HG02588 (cell line): Measurements from ENCODE around the gene BCAS3.

ENCODE experiments used
- ATAC-seq: cut with Tn5 transposase; IDR thresholded peaks from one replicate; pipeline ENCODE4 v1.9.1; 2021; ENCODE audit warnings: mild to moderate bottlenecking, moderate library complexity; ENCODE audit not compliant: unreplicated experiment

Gene BCAS3

DNA sequence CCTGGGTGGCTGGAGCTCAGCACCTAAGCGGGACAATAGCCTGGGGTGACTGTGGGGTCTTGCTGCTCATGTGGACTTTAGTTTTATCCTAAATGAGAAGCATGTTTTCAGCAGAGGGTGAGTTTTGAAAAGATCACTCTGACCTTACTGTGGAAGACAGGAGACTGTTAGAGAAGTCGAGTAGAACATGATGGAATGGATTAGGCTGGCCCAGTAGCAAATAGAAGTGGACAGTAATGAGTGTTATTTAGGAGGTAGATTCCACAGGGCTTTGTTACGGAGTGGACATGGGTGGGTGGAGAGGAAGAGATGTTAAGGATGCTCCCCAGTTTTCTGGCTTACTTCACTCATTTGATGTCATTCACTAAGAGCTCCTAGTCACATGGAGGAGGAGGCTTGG lies 648.7 kb downstream of the BCAS3 start:
- ATAC-seq = no peak

DNA sequence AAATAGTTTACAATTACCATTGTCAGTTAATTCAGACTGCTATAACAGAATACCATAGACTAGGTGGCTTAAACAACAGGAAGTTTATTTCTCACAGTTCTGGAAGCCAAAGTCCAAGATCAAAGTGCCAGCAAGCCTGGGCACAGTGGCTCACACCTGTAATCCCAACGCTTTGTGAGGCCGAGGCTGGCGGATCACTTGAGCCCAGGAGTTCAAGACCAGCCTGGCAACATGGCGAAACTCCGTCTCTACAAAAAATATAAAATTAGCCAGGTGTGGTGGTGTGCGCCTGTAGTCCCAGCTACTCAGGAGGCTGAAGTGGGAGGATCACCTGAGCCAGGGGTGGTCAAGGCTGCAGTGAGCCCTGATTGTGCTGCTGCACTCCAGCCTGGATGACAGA lies 650.7 kb downstream of the BCAS3 start:
- no peak for ATAC-seq

DNA sequence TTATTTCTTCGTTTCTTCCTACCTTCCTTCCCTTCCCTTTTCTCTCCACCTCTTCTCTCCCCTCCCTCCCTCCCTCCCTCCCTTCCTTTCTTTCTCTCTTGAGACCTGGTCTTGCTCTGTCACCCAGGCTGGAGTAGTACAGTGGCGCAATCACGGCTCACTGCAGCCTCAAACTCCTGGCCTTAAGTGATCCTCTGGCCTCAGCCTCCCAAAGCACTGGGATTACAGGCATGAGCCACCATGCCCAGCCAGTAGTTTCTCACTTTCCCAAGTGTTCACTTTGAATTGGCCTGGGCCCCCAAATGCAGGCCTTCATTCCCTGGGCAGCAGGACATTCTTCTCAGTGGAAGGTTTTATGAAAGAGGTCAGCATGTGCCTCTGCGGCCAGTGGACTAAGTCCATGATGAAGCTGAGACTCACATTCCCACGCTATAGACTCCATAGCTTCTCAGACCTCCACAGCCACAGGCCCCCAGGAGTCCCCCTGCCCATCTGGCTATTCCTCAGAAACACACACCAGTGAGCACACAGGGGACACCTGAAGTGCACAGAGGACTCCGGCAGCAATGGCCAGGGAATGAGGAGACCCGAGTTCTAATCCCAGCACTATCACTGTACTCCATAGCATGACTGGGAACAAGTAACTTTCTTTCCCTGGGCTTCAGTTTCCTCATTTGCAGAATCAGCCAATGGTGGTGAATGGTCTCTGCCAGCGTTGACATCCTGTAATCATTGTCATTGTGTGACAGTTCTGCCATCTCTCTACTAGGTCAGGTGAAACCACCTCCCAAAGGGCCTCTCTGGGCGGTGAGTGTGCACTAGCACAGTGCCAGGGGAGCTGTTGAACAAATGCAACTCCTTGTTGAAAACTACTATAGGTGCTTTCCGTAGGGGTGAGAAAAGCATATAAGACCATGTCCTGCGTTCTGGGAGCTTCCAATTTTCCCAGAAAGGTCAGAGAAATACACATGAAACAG lies 652.8 kb downstream of the BCAS3 start:
- no peak for ATAC-seq

DNA sequence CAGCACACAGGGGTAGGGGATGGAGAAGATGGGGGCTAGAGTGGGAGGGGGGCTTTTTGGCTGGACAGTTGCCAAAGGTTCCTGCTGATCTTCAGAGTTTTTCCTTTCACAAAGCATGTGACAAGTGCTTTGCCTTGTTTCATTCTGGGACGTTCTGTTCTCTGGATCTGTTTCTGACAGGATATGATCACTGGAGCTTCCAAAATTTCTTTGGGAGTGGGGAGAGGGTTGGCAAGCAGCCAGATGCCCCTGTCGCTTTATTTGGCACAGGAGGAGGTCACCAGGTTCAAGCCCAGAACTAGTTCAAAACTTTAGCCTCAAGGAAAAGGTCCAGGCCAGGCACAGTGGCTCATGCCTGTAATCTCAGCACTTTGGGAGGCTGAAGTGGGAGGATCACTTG lies 653.5 kb downstream of the BCAS3 start:
- ATAC-seq = no peak

DNA sequence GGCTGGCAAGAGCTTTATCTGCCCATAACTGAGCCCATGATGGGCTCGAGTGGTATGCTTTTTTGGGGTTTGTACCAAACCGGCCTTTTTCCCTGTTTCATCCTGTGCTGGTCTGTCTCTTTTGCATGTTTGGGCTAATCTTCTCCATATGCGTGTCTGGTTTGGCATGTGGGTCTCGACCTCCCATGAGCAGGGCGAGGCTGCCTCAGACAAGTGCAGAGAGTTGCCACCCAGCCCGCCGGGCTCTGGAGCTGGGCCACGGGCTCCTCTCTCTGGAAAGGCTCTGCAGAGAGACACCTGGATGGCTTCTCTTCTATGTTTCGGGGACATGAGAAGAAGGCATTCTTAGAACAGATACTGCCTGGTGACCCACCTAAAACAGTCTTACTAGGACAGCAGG lies 654.2 kb downstream of the BCAS3 start:
- ATAC-seq = no peak

DNA sequence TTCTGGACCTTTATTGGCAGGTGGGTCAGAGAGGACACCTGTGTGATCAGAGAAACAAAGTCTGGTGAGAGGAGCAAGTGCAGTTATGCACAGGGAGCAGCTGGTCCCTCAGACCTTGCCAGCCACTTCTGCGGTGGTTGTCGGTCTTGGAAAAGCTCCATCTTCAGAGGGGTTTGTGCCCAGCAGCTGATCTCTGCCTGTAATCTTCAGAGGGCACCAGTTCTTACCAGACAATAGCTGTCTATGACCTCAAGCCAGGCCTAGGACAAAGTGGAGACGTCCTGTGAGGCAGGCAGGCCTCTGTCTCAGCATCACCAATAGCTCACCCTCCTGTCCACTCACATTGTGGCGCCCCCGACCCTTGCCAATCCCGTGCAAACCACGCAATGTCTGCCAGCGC lies 655.5 kb downstream of the BCAS3 start:
- no peak for ATAC-seq

DNA sequence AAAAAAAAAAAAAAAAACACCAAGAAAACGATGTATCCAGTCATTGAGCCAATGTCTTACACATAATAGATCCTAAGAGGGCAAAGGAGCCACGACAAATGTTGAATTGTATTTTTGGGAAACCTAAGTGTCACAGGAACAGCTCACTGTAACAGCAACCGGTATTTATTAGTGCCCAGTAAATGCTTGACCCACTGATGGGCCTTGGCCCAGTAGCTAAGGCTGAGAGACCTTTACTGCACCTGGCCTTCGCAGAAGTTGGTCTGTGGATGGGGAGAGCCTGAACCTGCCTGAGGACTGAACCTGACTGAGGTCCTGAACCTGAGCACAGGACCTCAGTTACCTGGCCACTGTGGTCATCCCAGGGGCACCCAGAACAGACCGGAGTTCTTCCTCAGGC lies 657.0 kb downstream of the BCAS3 start:
- ATAC-seq = no peak

DNA sequence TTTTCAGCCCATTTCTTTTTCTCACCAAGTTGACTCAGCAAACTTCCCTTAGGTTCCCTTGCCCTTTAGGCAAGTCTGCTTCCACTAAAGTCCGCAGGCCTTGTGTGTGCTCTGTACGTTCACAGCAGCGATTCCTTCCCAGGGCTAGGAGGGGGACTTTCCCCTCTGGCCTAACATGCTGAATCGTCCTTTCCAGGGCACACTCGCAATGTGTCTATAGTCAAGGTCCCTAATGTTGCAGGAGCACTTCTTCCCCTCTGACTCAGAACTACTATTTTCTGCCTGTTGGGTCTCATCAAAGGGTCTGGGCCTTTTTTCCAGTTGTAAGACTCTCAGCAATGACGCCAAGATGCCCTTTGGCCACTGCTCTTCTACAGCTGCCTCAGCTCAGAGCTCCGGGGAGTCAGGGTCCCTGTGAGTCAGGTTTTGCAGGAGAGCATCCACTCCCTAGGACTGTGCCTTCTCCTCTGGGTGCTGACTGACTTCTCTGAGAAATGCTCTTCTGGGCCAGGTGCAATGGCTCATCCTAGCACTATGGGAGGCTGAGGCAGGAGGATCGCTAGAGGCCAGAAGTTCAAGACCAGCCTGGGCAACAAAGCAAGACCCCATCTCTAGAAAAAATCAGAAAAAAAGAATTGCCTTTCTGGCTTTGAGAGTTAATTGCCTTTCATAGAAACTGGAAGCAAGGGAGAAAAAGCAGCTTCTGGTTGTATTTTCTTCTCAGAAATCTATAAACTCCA lies 657.6 kb downstream of the BCAS3 start:
- ATAC-seq = no peak

DNA sequence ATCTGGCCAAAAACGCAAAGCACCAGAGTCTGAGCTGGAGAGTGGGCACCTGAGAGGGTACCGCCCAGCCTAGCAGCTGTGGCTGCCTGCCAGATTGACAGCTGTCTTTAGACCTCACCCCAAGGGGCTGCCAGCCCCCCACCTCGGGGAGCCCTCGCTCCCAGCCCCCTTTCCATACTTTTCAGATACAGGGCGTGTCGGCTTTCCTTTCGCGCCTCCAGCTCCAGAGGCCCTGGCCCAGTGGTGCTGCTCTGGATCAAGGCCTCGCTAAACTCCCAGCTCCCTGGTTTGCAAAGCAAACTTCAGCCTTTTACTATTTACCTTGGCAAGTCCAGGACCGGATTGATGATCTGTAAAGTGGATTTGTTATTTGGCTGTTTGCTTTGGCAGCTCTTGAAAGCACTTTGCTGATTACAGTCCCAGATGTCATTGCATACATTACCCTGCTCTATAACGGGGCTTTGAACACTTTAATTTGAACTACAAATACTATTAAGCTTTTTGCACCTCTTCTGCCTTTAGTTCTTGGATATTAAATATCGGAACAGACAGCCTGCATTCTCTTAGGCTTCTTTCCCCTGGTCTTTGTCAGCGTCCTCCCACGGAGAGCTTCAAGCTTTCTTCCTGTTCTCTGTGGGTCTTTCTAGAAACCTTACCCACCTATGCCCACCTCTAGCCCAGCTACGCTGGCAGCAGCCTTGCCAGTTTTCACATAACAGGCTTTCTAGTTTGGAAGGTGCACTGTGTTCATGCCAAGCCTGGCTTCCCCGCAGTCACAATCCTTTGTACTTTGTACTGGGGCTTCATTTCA lies 658.4 kb downstream of the BCAS3 start:
- no peak for ATAC-seq

DNA sequence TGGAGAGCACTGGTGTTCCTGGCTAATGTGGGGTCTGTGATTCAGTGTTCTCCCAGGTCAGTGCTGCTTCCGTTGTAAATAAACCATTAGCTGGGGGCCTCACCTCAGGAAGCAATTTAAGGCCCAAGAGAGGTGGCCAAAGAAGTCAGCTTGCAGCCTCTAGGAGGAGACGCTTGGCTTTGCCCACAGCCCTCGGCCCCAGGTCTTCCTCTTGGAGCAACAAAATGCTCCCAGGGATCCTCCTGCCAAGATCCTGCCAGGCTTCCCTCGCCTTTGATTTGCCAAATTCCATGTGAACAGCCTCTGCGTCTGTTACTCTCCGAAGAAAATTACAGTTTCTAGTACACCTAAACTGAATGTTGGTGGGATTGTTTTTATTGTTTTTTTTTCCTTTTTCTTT lies 659.6 kb downstream of the BCAS3 start:
- ATAC-seq = no peak

DNA sequence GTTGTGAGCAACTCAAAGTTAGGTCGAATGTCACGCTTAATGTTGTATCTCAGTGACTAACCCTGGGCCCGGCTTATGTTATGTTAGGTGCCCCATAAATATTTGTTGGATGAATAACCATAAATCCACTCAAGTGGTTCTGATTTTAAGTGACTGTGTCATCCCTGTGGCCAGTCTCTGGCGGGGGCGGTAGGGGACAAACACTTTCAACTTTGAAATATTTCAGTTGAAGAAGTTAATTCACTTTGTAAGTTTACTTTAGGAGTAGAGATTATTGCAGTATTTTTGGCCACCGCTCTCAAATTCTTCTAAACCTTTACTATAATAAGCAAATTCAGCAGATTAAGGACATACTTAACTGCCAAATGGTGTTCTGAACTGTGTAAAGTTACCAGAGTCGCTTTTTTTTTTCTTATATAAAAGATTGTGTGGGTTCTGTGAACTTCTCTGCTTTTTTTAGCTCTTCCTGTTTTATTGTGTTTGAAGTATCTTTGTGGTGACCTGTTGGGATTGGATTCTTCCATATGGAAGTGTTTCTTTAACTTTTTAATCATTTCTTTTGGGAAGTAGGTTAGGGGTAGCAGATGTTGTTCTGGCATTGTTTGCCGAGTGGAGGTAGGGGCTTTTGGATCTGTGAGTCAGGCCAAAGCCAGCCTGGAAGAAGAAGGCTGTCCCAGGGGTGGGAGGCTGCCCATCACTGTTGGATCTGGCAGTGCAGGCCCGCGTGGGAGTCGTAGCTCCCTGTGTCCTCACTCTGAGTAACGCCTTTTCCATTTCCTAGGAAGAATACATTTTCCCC lies 660.5 kb downstream of the BCAS3 start:
- no peak for ATAC-seq

DNA sequence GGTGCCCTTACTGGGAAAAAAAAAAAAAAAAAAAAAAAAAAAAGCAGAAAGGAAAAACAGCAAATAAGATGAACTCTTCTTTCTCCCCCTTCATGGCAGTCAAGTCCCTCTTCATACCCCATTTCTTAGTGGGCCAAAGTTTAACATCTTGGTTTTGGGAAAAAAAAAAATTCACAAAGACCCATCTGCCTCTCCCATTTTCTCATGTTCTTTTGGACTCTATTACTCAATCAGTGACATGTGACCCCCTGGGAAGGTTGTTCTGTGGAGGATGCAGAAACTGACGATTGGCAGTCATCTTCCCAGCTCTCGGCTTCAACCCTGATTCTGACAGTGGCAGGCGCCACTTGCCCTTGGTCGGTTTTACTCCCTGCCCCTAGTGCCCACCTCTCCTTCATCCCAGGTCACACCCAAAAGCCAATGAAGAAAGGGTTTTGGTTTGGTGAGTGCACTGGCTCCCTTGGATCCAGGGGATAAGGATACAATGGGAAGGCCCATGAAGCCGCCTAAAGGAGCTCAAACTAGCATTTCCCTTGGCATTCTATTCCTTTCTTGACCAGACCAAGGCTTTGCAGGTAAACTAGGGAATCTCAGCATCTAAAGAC lies 661.3 kb downstream of the BCAS3 start:
- no peak for ATAC-seq

DNA sequence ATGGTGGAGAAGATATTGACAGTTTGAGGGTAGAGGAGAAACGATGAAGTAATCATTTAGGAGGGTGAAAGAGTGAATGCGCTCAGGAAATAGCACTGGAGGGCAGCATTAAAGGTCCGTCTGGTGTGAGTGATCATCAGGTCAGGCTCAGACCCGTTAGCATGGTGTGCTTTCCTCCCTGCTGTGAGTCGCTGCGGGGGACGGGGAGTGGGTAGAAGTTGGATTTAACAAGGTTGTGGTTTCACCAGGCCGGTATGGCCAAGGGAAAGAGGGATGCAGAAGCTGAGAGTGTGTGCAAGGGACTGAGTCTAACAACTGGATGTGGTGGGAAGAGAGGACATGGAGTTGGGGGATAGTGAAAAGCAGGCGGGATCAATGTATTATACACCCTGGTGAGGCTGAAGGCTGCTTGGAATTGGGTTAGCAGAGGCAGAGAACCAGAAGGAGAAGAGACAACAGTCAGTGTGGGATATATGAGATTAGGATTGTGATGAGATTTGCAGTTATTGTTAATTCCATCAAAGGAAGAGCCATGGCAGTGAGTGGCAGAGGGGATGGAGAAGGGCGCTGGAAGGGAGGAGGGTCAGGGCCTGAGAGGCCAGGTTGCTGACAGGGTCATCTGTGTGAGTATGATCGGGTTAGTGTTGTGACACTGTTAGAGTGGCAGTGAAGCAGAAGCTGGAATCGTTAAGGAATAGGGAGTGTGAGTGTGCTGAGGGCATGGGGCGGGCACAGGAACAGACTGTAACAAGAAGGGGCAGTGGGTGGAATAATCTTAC lies 663.0 kb downstream of the BCAS3 start:
- ATAC-seq = no peak

DNA sequence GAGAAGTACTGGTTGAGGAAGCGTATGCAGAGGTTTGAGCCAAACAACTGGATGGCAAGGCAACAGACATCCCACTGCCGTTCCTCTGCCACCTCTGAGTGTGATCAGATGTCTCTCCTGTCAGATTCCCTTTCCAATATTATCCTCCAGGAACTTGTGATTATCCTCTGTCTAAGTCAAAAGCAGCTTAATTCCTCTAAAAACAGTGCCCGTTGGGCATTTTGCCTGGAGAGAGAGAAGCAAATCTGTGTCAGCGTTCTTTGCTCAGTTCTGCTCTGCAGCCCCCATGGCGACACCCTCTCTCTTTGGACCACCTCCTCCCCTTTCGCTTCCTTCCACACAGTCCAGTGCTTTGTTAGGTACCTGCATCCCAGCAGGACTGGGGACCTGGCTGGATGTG lies 665.9 kb downstream of the BCAS3 start:
- ATAC-seq = no peak

DNA sequence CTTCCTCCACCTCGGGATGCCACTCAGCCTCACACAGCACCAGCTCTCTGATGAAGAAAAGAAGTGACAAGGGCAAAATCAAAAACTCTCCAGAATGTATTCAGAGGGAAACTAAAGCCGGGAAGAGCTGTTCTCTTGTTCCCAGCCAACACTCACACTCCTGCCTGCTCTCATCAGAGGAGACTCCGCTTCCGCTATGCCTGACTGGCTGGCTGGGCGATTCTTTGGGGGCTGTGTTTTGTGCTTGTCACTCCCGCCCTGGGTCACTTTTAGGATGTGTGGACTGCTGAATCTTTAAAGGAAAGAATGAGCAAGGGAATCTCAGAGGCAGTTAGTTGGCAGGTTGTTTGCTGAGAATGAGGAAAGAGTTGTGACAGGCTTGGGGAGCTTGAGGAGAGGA lies 667.4 kb downstream of the BCAS3 start:
- ATAC-seq = no peak

DNA sequence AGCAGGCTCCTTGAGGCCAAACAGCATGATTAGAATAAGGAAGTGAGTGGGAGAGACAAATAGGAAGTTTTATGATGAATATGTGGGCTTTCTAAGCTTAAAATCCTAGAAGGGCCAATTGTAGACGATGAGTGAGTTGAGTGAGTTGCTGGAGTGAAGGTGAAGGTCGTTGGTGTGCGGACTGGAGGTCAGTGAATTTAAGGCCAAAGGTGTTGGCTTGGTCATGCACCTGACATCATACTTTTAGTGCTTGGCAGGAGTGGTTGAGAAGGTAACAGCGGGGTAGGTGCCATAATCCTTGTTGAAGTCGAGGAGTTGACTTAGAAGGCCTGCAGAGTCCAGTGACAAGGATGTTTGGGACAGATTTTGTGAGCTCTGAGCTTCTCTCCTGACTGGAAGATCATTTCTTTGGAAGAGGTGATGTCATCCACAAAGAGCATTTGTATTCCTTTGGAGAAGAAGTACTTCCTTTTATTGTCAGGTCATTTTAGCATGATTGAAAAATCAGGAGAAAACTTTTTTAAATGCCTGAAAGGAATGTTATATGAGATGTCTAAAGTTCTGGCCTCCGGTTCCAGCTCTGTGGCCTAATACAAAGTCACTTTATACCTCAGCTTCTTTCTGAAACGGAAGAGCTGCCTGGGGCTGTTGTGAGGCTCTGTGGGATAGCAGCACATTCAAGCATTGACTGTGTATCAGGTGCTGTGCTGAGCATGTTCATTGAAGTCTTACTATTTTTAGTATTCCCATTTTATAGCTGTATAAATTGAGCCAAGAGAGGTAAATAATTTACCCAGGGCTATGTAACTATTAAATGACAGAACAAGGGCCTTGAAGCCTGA lies 668.4 kb downstream of the BCAS3 start:
- no peak for ATAC-seq

DNA sequence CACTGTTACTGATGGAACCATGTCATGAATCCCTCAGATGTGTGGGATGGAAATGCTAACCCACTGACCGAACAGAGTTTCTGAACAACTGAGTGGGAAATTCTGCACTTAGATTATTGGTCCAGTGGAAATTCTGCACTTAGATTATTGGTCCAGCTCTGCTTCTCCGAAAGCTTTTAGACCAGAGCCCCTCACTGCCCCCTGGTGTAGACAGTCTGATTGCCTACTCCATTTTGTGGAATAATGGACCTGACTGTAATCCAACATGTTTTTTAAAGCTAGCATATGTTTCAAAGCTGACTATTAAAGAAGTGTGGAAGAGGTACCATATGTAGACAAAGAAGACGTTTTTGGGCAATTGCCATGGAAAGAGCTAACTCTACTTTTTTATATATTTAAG lies 671.7 kb downstream of the BCAS3 start:
- no peak for ATAC-seq

DNA sequence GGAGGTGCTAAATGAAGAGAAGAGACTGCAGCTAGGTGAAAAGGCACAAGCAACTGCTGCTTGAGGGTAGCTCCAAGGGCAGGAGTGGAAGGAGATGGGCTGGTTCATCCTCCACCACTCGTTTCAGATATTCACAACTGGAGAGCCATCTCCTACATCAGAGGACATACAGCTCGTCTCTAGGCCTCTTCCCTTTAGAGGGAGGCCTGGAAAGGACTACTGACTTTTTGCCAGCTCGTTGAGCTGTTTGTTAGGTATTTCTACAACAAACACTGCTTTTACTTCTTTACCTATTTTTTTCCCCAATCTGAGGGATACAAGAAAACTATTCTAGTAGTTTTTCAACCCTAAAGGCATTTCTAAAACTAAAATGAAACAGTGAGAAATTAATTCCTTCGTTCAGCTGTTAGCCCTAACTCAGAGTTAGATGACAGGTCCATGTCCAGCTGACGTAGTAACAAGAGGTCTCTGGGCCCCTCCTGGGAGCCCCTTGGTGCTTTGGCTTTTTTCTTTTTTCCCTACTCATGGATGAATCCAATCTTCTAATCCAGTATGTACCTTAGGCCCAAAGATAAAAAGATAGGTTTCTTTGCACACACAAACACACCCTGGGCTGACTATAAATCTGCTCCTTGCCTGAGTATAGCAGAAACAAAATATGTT lies 674.2 kb downstream of the BCAS3 start:
- no peak for ATAC-seq
